GM23338 (cell line): Measurements from ENCODE around the gene ARHGAP10. TPM values are rescaled to one million over a fixed set of nuclear protein-coding genes. Genes with fewer than 3 reads are reported as not detected.

Experiments
- ATAC-seq: fragments of 200-7000 bp; cut with Tn5 transposase; 3 replicates; pipeline ENCODE4 v1.9.1; 2020
- DNase-seq: peaks from one replicate; pipeline ENCODE4 v3.0.0-alpha.2; 2015; ENCODE audit warnings: low spot score
- H2AFZ ChIP-seq: fragments of 200-600 bp; sonication (generic); 2 replicates; pipeline ENCODE4 v1.8.0; 2016; ENCODE audit warnings: antibody characterized with exemption, mild to moderate bottlenecking, moderate library complexity
- H3F3A ChIP-seq: fragments of 200-600 bp; sonication (generic); replicated peaks from 2 replicates; pipeline ENCODE4 v1.8.0; 2017; ENCODE audit warnings: antibody characterized with exemption, mixed run types, low read depth
- H3K27ac ChIP-seq: fragments of 200-600 bp; sonication (generic); 2 replicates; pipeline ENCODE4 v1.6.1; 2016; ENCODE audit warnings: low read depth
- H3K27me3 ChIP-seq: fragments of 200-600 bp; sonication (generic); 2 replicates; pipeline ENCODE4 v1.8.0; 2016; ENCODE audit warnings: mild to moderate bottlenecking, mixed run types, moderate library complexity; ENCODE audit not compliant: insufficient read depth
- H3K36me3 ChIP-seq: fragments of 200-600 bp; sonication (generic); 2 replicates; pipeline ENCODE4 v1.8.0; 2016; ENCODE audit warnings: mild to moderate bottlenecking; ENCODE audit not compliant: insufficient read depth
- H3K4me1 ChIP-seq: fragments of 200-600 bp; sonication (generic); 2 replicates; pipeline ENCODE4 v1.8.0; 2016; ENCODE audit warnings: mild to moderate bottlenecking, moderate library complexity; ENCODE audit not compliant: insufficient read depth
- H3K4me2 ChIP-seq: fragments of 200-600 bp; sonication (generic); 2 replicates; pipeline ENCODE4 v1.7.1; 2017; ENCODE audit warnings: mixed run types
- H3K4me3 ChIP-seq: fragments of 200-600 bp; sonication (generic); 2 replicates; pipeline ENCODE4 v1.6.1; 2016; ENCODE audit warnings: mixed run types
- H3K79me2 ChIP-seq: fragments of 200-600 bp; sonication (generic); replicated peaks from 2 replicates; pipeline ENCODE4 v1.8.0; 2017; ENCODE audit warnings: mild to moderate bottlenecking; ENCODE audit not compliant: insufficient read depth
- H3K9me2 ChIP-seq: fragments of 200-600 bp; sonication (generic); 2 replicates; pipeline ENCODE4 v1.8.0; 2017; ENCODE audit not compliant: insufficient read depth
- H4K20me1 ChIP-seq: fragments of 200-600 bp; sonication (generic); replicated peaks from 2 replicates; pipeline ENCODE4 v1.8.0; 2017; ENCODE audit warnings: mild to moderate bottlenecking; ENCODE audit not compliant: insufficient read depth
- H3K27ac Mint-ChIP-seq: 2 replicates; pipeline ENCODE4 v1.8.0; 2020; ENCODE audit warnings: inconsistent platforms, mild to moderate bottlenecking, moderate library complexity, mixed read lengths
- H3K27me3 Mint-ChIP-seq: 3 replicates; pipeline ENCODE4 v1.8.0; 2022; ENCODE audit warnings: low read depth, mild to moderate bottlenecking, moderate library complexity, mixed read lengths, inconsistent platforms; ENCODE audit not compliant: insufficient read depth, poor library complexity
- H3K36me3 Mint-ChIP-seq: 3 replicates; pipeline ENCODE4 v1.8.0; 2021; ENCODE audit warnings: low read depth, mild to moderate bottlenecking, inconsistent platforms, moderate library complexity, mixed read lengths
- H3K4me1 Mint-ChIP-seq: 3 replicates; pipeline ENCODE4 v1.8.0; 2020; ENCODE audit warnings: mild to moderate bottlenecking, inconsistent platforms, mixed read lengths
- H3K4me3 Mint-ChIP-seq: 3 replicates; pipeline ENCODE4 v1.8.0; 2021; ENCODE audit warnings: moderate library complexity, mild to moderate bottlenecking, inconsistent platforms, mixed read lengths
- H3K9me3 Mint-ChIP-seq: 3 replicates; pipeline ENCODE4 v1.8.0; 2020; ENCODE audit warnings: moderate library complexity, mild to moderate bottlenecking, inconsistent platforms, mixed read lengths
- CTCF ChIP-seq, 2 experiments: fragments of 200-600 bp in 1 of 2; sonication (generic) in 1 of 2; conservative IDR thresholded peaks; 2 replicates each; pipeline versions ENCODE4 v1.5.1 to v1.6.1; 2016 to 2017; ENCODE audit warnings: antibody characterized with exemption in 2 of 2, low read depth in 2 of 2, mild to moderate bottlenecking in 2 of 2, moderate library complexity in 1 of 2
- NANOG ChIP-seq: IDR thresholded peaks from 2 replicates; pipeline ENCODE4 v1.6.1; 2016; ENCODE audit warnings: antibody characterized with exemption, borderline replicate concordance
- POLR2AphosphoS5 ChIP-seq: IDR thresholded peaks from 2 replicates; pipeline ENCODE4 v1.6.1; 2016; ENCODE audit warnings: antibody characterized with exemption, low read depth
- ZNF114 ChIP-seq: fragments of 250-450 bp; sonication (Bioruptor Pico); IDR thresholded peaks from 2 replicates; pipeline ENCODE4 v1.5.0; 2020; ENCODE audit warnings: mild to moderate bottlenecking, moderate library complexity
- polyA plus RNA-seq: library from polyadenylated mRNA; unstranded; fragments of >200 nt; fragmentation: Nextera tagmentation; extraction: Ambion mirVana; gene quantifications from 2 replicates; pipeline ENCODE4 v1.2.1, GENCODE V29; 2016
- total RNA-seq: library from RNA; depleted of rRNA; stranded (reverse); fragments of >200 nt; shearing (Covaris generic); gene quantifications from 2 replicates; pipeline ENCODE4 v1.2.3, GENCODE V29; 2014
- TF ChIP-seq, protein P1 (sequence below): IDR thresholded peaks from one replicate; pipeline ENCODE4 v1.6.1; 2018; ENCODE audit warnings: antibody characterized with exemption; ENCODE audit not compliant: unreplicated experiment

Gene ARHGAP10
- total and polyA plus RNA-seq, 2 experiments from 2014 or later: 5.1 to 6.3 TPM

- TF ChIP-seq, protein P1, sequence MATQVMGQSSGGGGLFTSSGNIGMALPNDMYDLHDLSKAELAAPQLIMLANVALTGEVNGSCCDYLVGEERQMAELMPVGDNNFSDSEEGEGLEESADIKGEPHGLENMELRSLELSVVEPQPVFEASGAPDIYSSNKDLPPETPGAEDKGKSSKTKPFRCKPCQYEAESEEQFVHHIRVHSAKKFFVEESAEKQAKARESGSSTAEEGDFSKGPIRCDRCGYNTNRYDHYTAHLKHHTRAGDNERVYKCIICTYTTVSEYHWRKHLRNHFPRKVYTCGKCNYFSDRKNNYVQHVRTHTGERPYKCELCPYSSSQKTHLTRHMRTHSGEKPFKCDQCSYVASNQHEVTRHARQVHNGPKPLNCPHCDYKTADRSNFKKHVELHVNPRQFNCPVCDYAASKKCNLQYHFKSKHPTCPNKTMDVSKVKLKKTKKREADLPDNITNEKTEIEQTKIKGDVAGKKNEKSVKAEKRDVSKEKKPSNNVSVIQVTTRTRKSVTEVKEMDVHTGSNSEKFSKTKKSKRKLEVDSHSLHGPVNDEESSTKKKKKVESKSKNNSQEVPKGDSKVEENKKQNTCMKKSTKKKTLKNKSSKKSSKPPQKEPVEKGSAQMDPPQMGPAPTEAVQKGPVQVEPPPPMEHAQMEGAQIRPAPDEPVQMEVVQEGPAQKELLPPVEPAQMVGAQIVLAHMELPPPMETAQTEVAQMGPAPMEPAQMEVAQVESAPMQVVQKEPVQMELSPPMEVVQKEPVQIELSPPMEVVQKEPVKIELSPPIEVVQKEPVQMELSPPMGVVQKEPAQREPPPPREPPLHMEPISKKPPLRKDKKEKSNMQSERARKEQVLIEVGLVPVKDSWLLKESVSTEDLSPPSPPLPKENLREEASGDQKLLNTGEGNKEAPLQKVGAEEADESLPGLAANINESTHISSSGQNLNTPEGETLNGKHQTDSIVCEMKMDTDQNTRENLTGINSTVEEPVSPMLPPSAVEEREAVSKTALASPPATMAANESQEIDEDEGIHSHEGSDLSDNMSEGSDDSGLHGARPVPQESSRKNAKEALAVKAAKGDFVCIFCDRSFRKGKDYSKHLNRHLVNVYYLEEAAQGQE: no peak
Observed at GRCh38 chr4:147839200-147839599, 107.3 kb downstream of the ARHGAP10 start (continued).

DNA sequence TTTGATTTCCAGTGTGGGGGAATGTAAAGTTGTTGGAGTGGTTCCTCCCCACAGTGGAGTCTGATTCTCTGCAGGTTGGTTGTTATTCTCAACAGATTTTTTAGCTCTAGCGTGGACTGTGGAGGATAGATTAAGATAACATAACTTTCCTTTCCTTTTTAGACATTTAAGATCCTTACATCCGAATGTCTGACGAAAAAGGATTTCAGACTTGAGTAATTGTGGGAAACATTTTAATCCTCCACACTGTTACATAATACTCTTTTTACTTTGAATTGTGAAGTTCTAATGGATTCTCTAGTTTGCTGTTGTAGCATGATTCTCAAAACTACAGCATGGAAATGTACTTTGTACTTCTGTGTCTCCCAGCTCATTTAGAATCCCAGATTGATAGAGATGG is 107.8 kb downstream of the ARHGAP10 start:
- Histone ChIP-seq H4K20me1 (no peaks in the 10 kb centered on the region), H2AFZ (no peak overlapping the region), H3K4me3 (no peak overlapping the region), H3F3A (no peaks in the 10 kb centered on the region), H3K27me3 (no peaks in the 10 kb centered on the region), H3K4me2 (no peak overlapping the region), H3K4me1 (peaks cover 26% of the 10 kb centered on the region), H3K9me2 (no peaks in the 10 kb centered on the region), H3K79me2 (no peaks in the 10 kb centered on the region), H3K27ac (no peak overlapping the region), H3K36me3 (no peaks in the 10 kb centered on the region)
- H3K9me3 Mint-ChIP-seq: no peaks in the 10 kb centered on the region
- no peak overlapping the region for H3K4me3 Mint-ChIP-seq
- no peak for TF ChIP-seq CTCF (conservative IDR thresholded peaks at IDR 0.05; ENCODE audit: low read depth in 2 of 2)
- no peak overlapping the region for H3K27ac Mint-ChIP-seq
- no peaks in the 10 kb centered on the region for H3K27me3 Mint-ChIP-seq
- peaks cover 35% of the 10 kb centered on the region for H3K4me1 Mint-ChIP-seq
- no peaks in the 10 kb centered on the region for H3K36me3 Mint-ChIP-seq
- no peak for DNase-seq
- no peak for ATAC-seq

DNA sequence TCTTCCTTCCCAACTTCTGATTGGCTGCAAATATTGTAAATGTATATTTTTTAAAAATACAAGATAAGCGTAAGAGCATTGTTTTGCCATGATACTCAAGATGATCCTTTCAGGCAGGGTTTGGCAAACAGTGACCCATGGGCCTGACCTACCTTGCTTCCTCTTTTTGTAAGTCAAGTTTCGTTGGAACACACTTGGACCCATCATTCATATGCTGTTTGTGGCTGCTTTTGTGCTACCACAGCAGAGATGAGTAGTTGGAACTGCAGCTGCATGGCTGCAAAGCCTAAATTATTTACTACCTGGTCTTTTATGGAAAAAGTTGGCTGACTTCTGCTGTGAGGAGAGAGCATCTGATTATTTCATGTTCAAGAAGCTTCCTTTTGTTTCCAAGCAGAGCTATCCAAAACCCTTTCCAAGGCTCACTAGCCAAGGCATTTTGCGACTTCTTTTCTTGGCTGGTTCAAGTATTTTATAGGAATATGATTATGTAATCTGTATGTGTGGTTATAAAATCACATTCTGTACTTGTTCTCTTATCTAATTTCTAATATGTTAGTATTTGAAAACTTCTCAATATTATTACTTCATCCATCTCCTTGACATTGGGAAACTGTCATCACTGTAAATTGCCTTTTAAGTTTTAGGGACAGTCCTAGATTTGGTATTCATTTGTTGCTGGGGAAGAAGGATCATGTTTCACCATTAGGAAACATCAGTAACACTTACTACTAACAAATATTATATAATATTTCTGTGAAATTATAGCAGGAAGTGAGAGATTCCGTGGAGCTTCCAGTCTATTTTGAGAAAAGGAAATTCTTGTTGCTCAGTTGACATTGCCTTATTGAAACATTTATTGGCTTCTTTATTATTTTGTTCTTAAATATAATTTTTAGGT is 109.2 kb downstream of the ARHGAP10 start:
- no peak overlapping the region for H3K4me2 ChIP-seq
- Mint-ChIP-seq H3K36me3 (no peaks in the 10 kb centered on the region), H3K27ac (no peak overlapping the region), H3K4me1 (peaks cover 24% of the 10 kb centered on the region), H3K9me3 (no peaks in the 10 kb centered on the region), H3K4me3 (no peak overlapping the region), H3K27me3 (no peaks in the 10 kb centered on the region)
- no peaks in the 10 kb centered on the region for H3K27me3 ChIP-seq
- no peaks in the 10 kb centered on the region for H3K9me2 ChIP-seq
- ATAC-seq (no peak), DNase-seq (no peak)
- no peaks in the 10 kb centered on the region for H3K36me3 ChIP-seq
- H3K79me2 ChIP-seq: no peaks in the 10 kb centered on the region
- H3K4me3 ChIP-seq: no peak overlapping the region
- H3K27ac ChIP-seq: no peak overlapping the region
- H4K20me1 ChIP-seq: no peaks in the 10 kb centered on the region
- H3K4me1 ChIP-seq: peaks cover 25% of the 10 kb centered on the region
- no peak overlapping the region for H2AFZ ChIP-seq
- H3F3A ChIP-seq: no peaks in the 10 kb centered on the region
- no peak for TF ChIP-seq ZNF114 (CRISPR knock-in tag)
- no peak for TF ChIP-seq POLR2AphosphoS5
- no peak for TF ChIP-seq NANOG
- TF ChIP-seq, protein P1: no peak
